GM15510 (cell line): Measurements from ENCODE around the gene ARSK.
A peak's percentile ranks its signal among the peaks of the same experiment; 100 is the strongest.

Experiments
- POLR2A ChIP-seq: IDR thresholded peaks from 3 replicates; pipeline ENCODE4 v1.6.1; 2011; ENCODE audit warnings: borderline replicate concordance; ENCODE audit not compliant: insufficient read length; ENCODE audit errors: extremely low read depth

ARSK gene

DNA sequence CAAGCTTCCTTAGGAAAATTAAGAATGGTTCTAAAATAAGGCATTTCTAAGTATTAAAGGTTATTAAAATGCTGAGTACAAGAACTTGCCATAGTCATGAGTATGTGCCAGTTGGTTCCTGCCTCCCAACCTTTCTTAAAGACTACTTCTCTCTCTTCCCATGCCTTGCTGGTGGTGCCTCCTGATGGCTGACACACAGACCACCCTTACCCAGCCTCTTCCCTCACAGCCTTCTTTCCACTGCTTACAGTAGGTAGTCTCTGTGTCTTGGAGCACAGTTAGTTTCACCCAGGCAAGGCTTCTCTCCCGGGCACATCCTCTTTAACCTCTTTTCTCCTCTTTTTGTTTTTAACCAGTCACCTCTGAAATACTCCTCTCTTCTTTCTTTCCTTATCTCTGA is 44.4 kb downstream of the ARSK start:
- TF ChIP-seq POLR2A: no peak

DNA sequence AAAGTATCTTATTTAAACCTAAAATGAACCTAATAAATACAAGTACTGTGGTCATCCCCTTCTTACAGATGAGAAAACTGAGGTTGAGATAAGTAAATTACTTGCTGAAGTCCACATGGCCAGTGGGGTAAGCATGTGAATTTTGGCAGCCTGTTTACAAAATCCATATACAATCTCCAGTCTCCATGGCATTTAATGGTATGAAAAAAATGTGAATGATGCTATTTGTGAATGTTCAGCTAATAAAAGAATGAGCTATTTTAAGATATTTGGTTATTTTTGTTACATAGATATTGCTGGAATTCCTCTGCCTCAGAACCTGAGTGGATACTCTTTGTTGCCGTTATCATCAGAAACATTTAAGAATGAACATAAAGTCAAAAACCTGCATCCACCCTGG is 45.7 kb downstream of the ARSK start:
- no peak for TF ChIP-seq POLR2A

DNA sequence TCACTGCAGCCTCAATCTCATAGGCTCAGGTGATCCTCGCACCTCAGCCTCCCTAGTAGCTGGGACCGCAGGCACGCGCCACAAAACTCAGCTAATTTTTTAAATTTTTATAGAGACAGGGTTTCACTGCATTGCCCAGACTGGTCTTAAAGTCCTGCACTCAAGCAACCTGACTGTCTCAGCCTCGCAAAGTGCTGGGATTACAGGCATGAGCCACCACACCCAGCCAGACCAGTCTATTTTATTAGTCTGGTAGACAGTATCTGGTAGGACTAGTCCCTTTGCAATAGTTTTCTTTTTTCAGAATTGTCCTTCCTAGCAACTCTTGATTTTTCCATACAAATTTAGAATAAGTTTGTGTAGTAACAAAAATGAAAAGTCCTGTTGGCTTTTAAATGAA is 50.9 kb downstream of the ARSK start:
- no peak for TF ChIP-seq POLR2A

DNA sequence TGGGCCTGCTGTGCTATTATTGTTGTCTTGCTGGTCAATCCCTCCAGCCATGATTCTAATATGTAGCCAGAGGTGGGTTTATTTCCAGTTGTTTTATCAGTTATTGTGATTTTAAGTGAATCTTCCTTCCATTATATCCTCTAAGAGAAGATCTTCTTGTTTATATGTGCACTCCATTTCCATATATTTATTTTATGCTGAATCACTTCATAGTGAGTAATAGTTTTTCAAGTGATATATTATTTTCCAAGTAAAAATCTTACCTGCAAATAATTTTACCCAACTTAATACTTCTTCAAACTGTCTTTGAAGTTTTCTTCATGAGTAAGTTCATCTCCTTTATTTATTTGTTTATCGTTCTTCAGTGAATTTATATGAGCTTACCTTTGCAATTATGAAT is 51.5 kb downstream of the ARSK start:
- TF ChIP-seq POLR2A: no peak

DNA sequence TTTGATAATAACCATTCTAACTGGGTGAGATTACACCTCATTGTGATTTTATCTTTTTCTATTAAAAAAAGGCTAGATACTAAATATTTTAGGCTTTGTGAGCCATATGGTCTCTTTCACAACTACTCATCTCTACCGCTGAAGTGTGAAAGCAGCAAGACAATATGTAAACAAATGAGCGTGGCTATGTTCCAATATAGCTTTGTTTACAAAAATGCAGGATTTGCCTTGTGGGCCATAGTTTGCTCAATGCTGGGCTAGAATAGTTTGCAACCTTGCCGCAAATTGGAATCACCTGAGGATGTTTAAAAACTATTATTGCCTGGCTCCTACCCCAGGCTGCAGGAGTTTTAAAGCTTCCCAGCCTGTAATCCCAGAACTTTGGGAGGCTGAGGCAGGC is 54.8 kb downstream of the ARSK start:
- TF ChIP-seq POLR2A: no peak

DNA sequence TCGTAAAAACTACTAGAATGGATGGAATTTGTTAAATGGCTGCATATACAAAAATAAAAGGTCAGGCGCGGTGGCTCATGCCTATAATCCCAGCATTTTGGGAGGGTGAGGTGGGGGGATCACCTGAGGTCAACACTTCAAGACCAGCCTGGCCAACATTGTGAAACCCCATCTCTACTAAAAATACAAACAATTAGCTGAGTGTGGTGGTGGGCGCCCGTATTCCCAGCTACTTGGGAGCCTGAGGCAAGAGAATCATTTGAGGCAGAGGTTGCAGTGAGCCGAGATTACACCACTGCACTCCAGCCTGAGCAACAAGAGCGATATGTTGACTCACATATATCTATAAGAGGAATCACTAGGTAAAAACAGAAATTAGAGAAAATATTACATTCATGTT is 55.6 kb downstream of the ARSK start:
- TF ChIP-seq POLR2A: no peak

DNA sequence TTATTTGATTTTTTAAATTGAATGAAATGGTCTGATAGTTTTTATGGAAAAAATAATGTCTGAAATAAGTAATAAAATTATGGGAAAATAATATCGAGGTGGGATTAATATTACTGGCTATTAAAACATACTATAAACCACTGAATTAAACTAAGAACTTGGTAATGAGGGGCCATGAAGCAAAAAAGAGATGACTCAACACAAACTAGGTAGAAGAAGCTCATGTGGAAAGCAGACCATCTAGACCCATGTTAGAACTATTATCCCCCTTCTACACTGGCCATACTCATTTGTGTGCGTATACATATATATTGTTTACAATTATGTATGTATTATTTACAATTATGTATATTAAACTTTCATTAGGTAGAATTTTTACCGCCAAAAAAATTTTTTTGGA is 56.5 kb downstream of the ARSK start:
- TF ChIP-seq POLR2A: no peak

DNA sequence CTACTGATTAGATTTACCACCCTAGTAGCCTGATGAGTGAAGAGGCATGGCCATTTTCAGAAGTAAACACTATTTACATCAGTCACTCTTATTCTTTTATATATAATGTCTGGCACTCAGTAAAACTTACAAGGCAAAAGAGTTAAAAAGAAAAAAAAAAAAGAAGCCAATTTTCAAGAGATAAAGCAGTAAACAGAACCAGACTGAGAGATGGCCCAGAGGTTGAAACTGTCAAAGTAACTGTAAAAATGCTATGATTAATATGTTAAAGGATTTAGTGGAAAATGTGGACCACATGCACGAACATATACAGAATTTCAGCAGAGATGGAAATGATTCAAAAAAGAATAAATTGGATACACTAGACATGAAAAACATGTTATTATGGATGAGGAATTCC is 58.6 kb downstream of the ARSK start:
- no peak for TF ChIP-seq POLR2A

DNA sequence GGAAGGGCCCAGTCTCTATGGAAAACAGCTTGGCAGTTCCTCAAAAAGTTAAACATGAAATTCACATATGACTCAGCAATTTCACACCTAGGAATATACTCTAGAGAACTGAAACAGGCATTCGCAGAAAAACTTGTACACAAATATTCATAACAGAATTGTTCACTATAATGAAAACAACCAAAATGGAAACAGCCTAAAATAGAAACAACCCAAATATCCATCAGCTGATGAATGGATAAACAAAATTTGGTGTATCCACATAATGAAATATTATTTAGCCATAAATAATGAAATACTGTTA is 60.2 kb downstream of the ARSK start:
- TF ChIP-seq POLR2A: no peak

DNA sequence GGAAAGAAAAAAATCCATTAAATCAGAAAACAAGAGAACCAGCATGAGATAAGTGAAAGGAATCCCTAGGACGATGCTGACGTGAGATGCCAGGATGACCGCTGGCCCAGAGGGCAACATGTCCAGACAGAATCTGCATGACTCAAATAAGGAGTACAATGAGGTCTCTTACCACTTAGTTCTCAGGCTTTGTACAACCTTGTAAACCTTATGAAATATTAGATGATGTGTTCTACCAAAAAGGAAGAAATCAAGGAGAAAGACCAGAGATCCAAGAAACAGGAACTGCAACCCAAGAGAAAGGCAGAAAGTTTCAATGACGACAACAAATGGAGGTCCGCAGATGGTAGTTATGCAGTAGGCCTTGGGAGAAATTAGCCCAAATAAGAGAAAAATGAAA is 62.2 kb downstream of the ARSK start:
- TF ChIP-seq POLR2A: no peak

DNA sequence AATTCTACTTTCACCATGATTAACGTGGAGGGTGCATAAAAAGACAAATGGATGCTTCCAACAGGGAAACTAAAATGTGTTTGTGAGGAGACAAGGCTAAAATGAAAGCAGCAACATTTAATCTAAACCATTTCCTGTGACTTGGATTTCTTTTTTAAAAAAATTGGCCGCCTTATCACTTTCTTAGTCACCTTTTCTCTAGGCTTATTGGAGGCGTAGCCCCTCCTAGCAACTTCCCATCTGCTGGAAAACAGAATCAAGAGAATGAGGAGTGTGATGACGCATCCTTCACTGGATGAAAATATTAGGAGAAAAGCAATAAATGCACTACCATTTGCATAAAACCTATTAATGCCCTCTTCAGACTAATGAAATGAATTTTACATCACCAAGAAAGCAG is 64.2 kb downstream of the ARSK start:
- TF ChIP-seq POLR2A: no peak

DNA sequence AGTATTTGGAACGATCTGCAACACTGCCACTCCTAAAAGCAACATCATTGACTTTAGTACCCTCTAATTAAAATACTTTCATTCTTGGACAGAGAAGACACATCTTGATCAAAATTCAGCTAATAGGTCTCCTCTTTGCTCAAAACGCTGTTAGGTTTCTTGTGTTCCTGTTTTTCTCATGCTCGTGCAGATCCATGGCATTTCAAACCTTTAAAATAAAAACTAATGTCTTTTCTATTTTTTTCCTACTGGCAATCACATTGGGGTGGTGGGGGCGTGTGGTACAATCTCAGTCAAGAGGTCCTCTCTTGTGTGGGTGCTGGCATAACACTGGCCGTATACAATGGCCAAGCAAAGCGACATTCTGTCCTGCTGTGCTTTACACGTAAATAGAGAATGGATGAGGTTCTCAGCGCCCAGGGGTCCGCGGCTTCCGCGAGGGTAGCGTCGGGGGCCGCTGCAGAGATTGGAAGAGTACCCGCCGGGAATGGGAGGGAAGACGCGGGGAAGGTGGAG is 64.7 kb downstream of the ARSK start:
- TF ChIP-seq POLR2A: no peak

DNA sequence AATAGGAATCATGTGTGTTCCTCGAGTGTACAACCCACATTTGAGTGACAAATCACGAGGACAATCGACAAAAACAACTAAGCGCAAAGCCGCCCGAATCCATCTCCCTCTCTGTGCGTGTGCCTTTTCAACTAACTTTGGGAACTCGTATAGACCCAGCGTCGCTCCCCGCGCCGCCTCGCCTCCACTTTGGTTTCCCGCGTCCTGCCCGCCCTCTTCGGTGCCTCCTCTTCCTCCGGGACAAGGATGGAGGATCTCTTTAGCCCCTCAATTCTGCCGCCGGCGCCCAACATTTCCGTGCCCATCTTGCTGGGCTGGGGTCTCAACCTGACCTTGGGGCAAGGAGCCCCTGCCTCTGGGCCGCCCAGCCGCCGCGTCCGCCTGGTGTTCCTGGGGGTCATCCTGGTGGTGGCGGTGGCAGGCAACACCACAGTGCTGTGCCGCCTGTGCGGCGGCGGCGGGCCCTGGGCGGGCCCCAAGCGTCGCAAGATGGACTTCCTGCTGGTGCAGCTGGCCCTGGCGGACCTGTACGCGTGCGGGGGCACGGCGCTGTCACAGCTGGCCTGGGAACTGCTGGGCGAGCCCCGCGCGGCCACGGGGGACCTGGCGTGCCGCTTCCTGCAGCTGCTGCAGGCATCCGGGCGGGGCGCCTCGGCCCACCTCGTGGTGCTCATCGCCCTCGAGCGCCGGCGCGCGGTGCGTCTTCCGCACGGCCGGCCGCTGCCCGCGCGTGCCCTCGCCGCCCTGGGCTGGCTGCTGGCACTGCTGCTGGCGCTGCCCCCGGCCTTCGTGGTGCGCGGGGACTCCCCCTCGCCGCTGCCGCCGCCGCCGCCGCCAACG is 65.3 kb downstream of the ARSK start, which contains the start of gene GPR150:
GPR150 (plus strand) TSS at position 58 of the 840 bp plus-strand sequence; CDS start at position 247, 189 bp downstream.
- peak; percentile 34 for TF ChIP-seq POLR2A

DNA sequence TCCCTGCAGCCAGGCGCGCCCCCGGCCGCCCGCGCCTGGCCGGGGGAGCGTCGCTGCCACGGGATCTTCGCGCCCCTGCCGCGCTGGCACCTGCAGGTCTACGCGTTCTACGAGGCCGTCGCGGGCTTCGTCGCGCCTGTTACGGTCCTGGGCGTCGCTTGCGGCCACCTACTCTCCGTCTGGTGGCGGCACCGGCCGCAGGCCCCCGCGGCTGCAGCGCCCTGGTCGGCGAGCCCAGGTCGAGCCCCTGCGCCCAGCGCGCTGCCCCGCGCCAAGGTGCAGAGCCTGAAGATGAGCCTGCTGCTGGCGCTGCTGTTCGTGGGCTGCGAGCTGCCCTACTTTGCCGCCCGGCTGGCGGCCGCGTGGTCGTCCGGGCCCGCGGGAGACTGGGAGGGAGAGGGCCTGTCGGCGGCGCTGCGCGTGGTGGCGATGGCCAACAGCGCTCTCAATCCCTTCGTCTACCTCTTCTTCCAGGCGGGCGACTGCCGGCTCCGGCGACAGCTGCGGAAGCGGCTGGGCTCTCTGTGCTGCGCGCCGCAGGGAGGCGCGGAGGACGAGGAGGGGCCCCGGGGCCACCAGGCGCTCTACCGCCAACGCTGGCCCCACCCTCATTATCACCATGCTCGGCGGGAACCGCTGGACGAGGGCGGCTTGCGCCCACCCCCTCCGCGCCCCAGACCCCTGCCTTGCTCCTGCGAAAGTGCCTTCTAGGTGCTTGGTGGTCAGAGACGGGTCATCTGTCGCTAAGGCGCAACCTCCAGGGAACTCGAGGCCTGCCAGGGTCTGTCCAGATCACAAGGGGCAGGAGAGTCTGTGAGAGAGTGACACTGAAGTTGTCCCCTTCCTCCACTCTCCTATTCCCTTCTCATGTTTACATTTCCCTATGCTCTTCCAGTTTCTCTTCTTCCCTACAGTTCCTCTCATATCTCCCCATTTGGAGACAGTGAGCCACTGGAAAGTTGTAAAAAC is 66.3 kb downstream of the ARSK start:
- TF ChIP-seq POLR2A: peak; percentile 18

DNA sequence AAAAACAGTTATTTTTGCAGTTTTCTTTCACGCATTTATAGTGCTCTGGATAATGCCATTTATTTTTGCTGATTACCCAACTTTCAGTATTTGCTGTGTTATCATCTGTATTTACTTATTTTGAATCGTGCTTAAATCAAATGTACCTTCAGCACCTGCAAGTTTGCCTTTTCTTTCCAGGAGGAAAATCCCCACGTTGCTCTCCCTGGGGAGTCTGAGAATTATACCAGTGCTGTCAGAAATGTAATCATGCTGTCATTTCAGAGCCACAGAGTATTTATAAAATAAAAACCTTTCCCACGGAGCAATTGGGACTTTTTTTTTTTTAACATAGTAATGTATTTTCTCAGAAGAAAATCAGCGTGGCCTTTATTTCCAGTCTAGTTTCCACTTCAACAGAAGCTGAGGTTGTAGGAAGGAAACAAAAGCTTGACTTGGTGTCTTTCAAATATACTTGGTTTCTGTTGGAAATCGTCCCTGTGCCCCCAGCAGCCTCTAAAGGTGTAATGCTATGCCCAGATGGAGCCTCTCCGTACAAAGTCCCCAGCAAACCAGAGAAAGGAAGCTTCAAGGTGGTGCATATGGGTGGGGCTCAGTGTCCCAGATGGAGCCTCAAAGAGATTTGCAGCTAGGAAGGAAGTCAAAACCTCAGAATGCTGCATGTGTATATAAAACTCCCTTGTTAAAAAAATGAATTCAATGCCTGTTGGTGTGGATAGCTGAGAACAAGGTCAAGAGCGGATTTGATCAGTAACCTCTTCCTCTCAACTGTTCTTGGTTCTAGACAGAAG is 67.1 kb downstream of the ARSK start:
- TF ChIP-seq POLR2A: no peak

DNA sequence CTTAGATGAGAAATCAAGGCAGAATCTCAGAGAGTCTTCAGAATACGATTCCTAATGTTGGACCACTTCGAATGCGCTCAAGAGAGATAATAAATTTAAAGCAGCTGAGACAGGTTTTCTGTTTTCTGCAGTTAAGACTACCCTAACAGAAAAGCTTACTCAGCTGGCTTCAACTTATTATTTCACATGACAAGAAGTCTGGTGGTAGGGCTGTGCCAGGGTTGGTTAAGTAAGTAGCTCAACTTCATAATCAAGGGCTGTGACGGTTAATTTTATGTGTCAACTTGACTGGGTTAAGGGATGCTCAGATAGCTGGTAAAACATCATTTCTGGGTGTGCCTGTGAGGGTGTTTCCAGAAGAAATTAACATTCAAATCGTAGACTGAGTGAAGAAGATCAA is 68.8 kb downstream of the ARSK start:
- TF ChIP-seq POLR2A: no peak

DNA sequence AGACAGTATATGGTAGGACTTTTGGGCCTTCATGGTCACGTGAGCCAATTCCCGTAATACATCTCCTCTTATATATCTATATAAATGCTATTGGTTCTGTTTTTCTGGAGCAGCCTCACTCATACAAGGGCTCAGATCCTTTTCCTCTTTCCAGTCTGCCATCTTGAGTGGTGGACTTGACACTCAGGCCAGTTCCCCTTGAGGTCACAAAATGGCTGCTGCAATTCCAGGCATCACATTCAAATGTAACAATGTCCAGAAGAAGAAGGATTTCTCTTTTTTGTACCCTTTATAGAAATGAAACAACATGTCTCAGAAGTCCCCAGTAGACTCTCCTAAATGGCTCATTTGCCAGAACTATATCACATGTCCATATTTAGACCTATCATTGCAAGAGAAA is 69.5 kb downstream of the ARSK start:
- TF ChIP-seq POLR2A: no peak
